Activated naive CD8-positive, alpha-beta T cell (primary cell): Measurements from ENCODE around the gene OR10X1.

Experiments used
- H3K27ac Mint-ChIP-seq: one replicate; pipeline ENCODE4 v1.8.0; 2021; ENCODE audit warnings: mixed read lengths
- H3K27me3 Mint-ChIP-seq: one replicate; pipeline ENCODE4 v1.8.0; 2021; ENCODE audit warnings: mixed read lengths
- H3K36me3 Mint-ChIP-seq: one replicate; pipeline ENCODE4 v1.8.0; 2021; ENCODE audit warnings: mixed read lengths
- H3K4me1 Mint-ChIP-seq: one replicate; pipeline ENCODE4 v1.8.0; 2021; ENCODE audit warnings: low read depth, mixed read lengths
- H3K4me3 Mint-ChIP-seq: one replicate; pipeline ENCODE4 v1.8.0; 2021; ENCODE audit warnings: mild to moderate bottlenecking, mixed read lengths
- H3K9me3 Mint-ChIP-seq: one replicate; pipeline ENCODE4 v1.8.0; 2021; ENCODE audit warnings: low read depth, mixed read lengths

OR10X1 gene

DNA sequence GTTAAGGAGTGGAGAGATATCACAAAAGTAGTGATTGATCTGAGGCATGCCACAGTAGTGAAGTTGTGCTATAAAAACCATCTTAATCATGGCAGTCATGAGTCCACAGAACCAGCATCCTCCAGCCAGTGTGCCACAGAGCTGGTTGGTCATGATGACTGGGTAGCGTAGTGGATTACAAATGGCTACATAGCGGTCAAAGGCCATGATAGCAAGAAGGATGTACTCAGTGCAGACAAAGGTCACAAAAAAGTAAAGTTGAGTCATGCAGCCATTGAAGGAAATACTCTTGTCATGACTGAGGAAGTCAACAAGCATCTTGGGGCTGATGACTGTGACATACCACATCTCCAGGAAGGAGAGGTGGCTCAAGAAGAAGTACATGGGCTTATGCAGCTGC is 32.2 kb downstream of the OR10X1 start:
- Mint-ChIP-seq H3K4me1 (no peaks in the 10 kb centered on the region), H3K27ac (no peak overlapping the region), H3K4me3 (no peak overlapping the region), H3K9me3 (no peaks in the 10 kb centered on the region), H3K36me3 (no peaks in the 10 kb centered on the region), H3K27me3 (peaks cover 2% of the 10 kb centered on the region)

DNA sequence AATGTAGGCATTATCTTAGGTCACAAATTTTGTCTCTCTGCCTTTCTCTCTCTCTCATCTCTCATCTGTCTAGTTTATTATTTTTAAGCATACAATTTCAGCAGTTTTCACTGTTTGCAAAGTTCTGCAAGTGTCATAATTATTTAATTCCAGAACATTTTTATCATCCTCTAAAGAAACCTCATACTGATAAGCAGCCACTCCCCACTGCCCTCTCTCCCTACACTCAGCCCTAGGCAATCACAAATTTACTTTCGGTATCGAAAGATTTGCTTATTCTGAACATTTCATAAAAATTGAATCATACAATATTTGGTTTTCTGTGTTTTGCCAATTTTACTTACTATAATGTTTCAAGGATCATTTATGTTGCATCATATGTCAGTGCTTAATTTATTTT is 42.1 kb downstream of the OR10X1 start:
- no peaks in the 10 kb centered on the region for H3K9me3 Mint-ChIP-seq
- H3K27ac Mint-ChIP-seq = no peak overlapping the region
- H3K4me1 Mint-ChIP-seq = no peaks in the 10 kb centered on the region
- H3K4me3 Mint-ChIP-seq = no peak overlapping the region
- peaks cover under 1% of the 10 kb centered on the region for H3K27me3 Mint-ChIP-seq
- H3K36me3 Mint-ChIP-seq = no peaks in the 10 kb centered on the region

DNA sequence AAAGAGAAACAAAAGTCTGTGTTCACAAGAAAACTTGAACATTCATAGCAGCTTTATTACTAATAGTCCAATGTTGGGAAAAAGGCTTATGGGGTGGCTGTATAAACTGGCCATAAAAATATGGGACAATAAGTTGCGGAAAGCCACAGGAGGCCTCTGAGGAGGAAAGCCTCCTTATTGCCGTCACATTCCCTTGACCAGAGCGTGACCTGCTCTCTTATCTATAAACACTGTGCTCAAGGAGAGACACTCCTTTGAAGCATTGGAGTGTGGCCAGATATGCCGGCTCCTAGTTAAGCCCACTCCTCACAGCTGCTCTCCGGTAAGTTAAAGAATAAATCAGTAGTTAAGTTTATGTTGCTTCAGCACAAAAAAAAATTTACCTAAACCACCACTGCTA is 45.2 kb downstream of the OR10X1 start:
- Mint-ChIP-seq H3K4me3 (no peak overlapping the region), H3K27ac (no peak overlapping the region), H3K4me1 (no peaks in the 10 kb centered on the region), H3K27me3 (peaks cover 2% of the 10 kb centered on the region), H3K9me3 (no peaks in the 10 kb centered on the region), H3K36me3 (no peaks in the 10 kb centered on the region)
